Heart left ventricle (tissue), 16 donors: Measurements from ENCODE around the gene SMDT1. TPM values are rescaled to one million over a fixed set of nuclear protein-coding genes. Genes with fewer than 3 reads are reported as not detected.
"Not testable (repeated sequence)": the region's sequence is repeated elsewhere in the genome, so short reads cannot be mapped to it uniquely, and the experiment has no call there.

Experiments
- ATAC-seq, 4 donors: fragments of 200-7000 bp; cut with Tn5 transposase; one replicate each; pipeline ENCODE4 v1.9.1; 2020 to 2022; ENCODE audit warnings: moderate library complexity in 4 of 4, mild to moderate bottlenecking in 3 of 4, moderate number of reproducible peaks in 1 of 4
- DNase-seq, 5 donors: peaks; one replicate each; pipeline ENCODE4 v3.0.0-alpha.2; 2020
- H3K27ac ChIP-seq, 12 donors: fragments of 200-600 bp; sonication (generic) in 4 of 12; one replicate each; pipeline versions ENCODE4 v1.5.0 to v1.8.0; 2016 to 2022; ENCODE audit warnings: mild to moderate bottlenecking in 2 of 12
- H3K27me3 ChIP-seq, 9 donors: fragments of 200-600 bp; sonication (generic) in 2 of 9; one replicate each; pipeline versions ENCODE4 v1.5.1 to v1.8.0; 2016 to 2022; ENCODE audit warnings: mild to moderate bottlenecking in 3 of 9
- H3K36me3 ChIP-seq, 9 donors: fragments of 200-600 bp; sonication (generic) in 2 of 9; one replicate each; pipeline versions ENCODE4 v1.5.0 to v1.8.0; 2018 to 2022; ENCODE audit warnings: mild to moderate bottlenecking in 2 of 9
- H3K4me1 ChIP-seq, 12 donors: fragments of 200-600 bp; sonication (generic) in 4 of 12; one replicate each; pipeline versions ENCODE4 v1.5.0 to v1.8.0; 2016 to 2022; ENCODE audit warnings: mild to moderate bottlenecking in 3 of 12
- H3K4me3 ChIP-seq, 12 donors: fragments of 200-600 bp; sonication (generic) in 4 of 12; one replicate each; pipeline versions ENCODE4 v1.5.0 to v1.8.0; 2017 to 2022; ENCODE audit warnings: mild to moderate bottlenecking in 9 of 12, moderate library complexity in 4 of 12
- H3K9me3 ChIP-seq, 12 donors: fragments of 200-600 bp; sonication (generic) in 4 of 12; one replicate each; pipeline versions ENCODE4 v1.5.0 to v1.8.0; 2016 to 2022; ENCODE audit warnings: mild to moderate bottlenecking in 1 of 12
- POLR2A ChIP-seq, 2 donors: fragments of 450-650 bp; IDR thresholded peaks; one replicate each; pipeline ENCODE4 v1.6.1; 2017; ENCODE audit warnings: antibody characterized with exemption in 2 of 2, mild to moderate bottlenecking in 2 of 2, moderate library complexity in 2 of 2
- WGBS, 4 donors: extraction: QIAGEN DNeasy Blood & Tissue Kit in 2 of 4; methylation state at CpG; one replicate each; pipeline versions ENCODE4 v1.1.5 to v1.1.7; 2013 to 2018; 5-methylcytosine and 5-hydroxymethylcytosine counted together
- intact Hi-C, 10 donors: fragments of 100-400 bp; cut with DNase I; formaldehyde crosslinking; loops; one replicate each; pipeline versions ENCODE4 v1.11.1 to v1.14.2; 2022
- polyA plus RNA-seq, 2 donors: library from polyadenylated mRNA; stranded (reverse); fragments of 200-250 nt; gene quantifications; one replicate each; pipeline ENCODE4 v1.2.3, GENCODE V29; 2013
- total RNA-seq, 9 donors: library from RNA; depleted of rRNA in 2 of 9; stranded (reverse); fragments of >200 nt in 2 of 9; fragmentation: NEBNext Ultra II Directional in 3 of 9; extraction: Animal tissue kit (Norgen Biotek cat#: 25700) in 3 of 9; gene quantifications; one replicate each; pipeline versions ENCODE4 v1.1.0 to v1.2.4, GENCODE V29; 2016 to 2023
- TF ChIP-seq, protein P1 (sequence below), 12 donors: fragments of 200-600 bp; sonication (generic) in 4 of 12; IDR thresholded peaks; one replicate each; pipeline versions ENCODE4 v1.5.0 to v1.8.0; 2018 to 2022; ENCODE audit warnings: antibody characterized with exemption in 12 of 12, mild to moderate bottlenecking in 5 of 12
- donor health status: ischemic (EF 13 %, LVEDD 7.1; RV severe dilation, severe dysfunction).
- donor health status: healthy with polysubstance abuse.
- donor health status: DM: no; HTN: yes; CAD: no.
- donor health status: DM: no; HTN: no; CAD: no.
- donor health status: ischemic (EF 25% LVEDD 6.9; RV normal size, moderate dysfunction).
- donor health status: ischemic (EF 25% LVEDD 5.7; RV mildly dilated, moderate dysfunction).
- donor health status: healthy.
- donor health status: DM: yes; HTN: yes; CAD: no.
- donor health status: ischemic (EF 35%, LVEDD 5.7; RV mildly dilated, moderate dysfunction).
- donor health status: nonischemic (EF 11% LVEDD 7.7; RV severe dilation, severe dysfunction).
- donor health status: DM: yes; HTN: yes; CAD: no.
- donor health status: PGD.
- donor health status: ischemic (EF 29% LVEDD 5.4; RV normal size, mild dysfunction).
- donor health status: nonischemic (EF 23%, LVEDD 6.1; RV moderate dilation, normal function).

Gene SMDT1
- total and polyA plus RNA-seq, 11 donors: 15.3 to 235 (median 117) TPM

DNA sequence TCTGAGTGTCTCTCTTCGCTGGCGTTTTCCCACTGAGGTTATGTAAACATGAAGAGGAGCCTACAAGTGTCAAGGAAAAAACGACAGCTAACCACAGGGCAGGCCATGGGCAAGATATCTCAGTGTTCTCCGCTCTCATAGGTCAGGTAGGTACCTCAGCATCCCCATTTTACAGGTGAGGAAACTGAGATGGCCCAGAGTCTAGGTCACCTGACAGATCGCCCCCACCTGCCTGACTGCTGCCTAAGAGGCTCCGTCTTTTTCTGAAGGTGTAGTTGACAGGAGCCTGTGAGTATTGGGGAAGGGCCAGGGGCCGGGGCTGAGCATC lies 11.9 kb downstream of the SMDT1 start:
- no peak for TF ChIP-seq POLR2A (IDR thresholded peaks at IDR 0.05)
- TF ChIP-seq, protein P1, sequence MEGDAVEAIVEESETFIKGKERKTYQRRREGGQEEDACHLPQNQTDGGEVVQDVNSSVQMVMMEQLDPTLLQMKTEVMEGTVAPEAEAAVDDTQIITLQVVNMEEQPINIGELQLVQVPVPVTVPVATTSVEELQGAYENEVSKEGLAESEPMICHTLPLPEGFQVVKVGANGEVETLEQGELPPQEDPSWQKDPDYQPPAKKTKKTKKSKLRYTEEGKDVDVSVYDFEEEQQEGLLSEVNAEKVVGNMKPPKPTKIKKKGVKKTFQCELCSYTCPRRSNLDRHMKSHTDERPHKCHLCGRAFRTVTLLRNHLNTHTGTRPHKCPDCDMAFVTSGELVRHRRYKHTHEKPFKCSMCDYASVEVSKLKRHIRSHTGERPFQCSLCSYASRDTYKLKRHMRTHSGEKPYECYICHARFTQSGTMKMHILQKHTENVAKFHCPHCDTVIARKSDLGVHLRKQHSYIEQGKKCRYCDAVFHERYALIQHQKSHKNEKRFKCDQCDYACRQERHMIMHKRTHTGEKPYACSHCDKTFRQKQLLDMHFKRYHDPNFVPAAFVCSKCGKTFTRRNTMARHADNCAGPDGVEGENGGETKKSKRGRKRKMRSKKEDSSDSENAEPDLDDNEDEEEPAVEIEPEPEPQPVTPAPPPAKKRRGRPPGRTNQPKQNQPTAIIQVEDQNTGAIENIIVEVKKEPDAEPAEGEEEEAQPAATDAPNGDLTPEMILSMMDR (IDR thresholded peaks at IDR 0.05): no peak
- ATAC-seq (peak in 1 of 4 donors; percentile 0), DNase-seq (no peak)
- peaks cover 0 to 10% (median 7%) of the 10 kb centered on the region in 9 donors for H3K36me3 ChIP-seq
- H3K27me3 ChIP-seq: no peaks in the 10 kb centered on the region
- H3K9me3 ChIP-seq: peaks cover 0 to 4% (median 0%) of the 10 kb centered on the region in 12 donors
- intact Hi-C loops: loop anchor here in 9 of 10 donors (2.0 to 10.0 kb wide), 4 partner anchors 276 to 346 kb away; partner anchors contain the start of gene NFAM1 (in 2 of the 9)
- H3K4me1 ChIP-seq: peaks cover 2 to 36% (median 22%) of the 10 kb centered on the region in 12 donors
- WGBS, 4 donors: 33 to 44% (median 38%) methylated on average over 7 of the region's 7 CpGs
- H3K4me3 ChIP-seq: peak overlapping the region; percentile 46 to 93 (median 82)
- H3K27ac ChIP-seq: peak overlapping the region in 11 of 12 donors; percentile 86 to 99 (median 97)

DNA sequence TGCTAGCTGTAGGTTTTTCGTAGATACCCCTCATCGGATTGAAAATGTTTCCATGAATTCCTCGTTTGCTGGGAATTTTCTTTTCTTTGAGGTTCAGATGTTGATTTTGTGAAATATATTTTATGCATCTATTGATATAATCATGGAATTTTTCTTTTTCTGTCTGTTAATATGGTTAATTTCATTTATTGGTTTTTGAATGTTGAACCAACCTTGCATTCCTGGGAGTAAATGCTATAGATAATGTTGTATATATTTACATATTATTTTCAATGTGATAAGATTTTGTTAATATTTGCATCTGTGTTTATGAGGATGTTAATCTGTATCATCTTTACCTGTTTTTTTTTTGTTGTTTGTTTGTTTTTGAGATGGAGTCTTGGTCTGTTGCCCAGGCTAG lies 21.7 kb downstream of the SMDT1 start:
- DNase-seq (no peak), ATAC-seq (no peak)
- H3K27me3 ChIP-seq: no peaks in the 10 kb centered on the region
- intact Hi-C loops: loop anchor here in 2 of 10 donors (10.0 kb wide), 2 partner anchors 136 to 336 kb away; partner anchors contain the start of gene SEPTIN3 (in 1 of the 2)
- H3K27ac ChIP-seq: no peak overlapping the region
- TF ChIP-seq POLR2A (IDR thresholded peaks at IDR 0.05): no peak
- TF ChIP-seq, protein P1 (IDR thresholded peaks at IDR 0.05): no peak
- H3K36me3 ChIP-seq: peaks cover 0 to 6% (median 0%) of the 10 kb centered on the region in 9 donors
- no peaks in the 10 kb centered on the region for H3K4me1 ChIP-seq
- 94 to 100% (median 97%) methylated on average over 3 of the region's 3 CpGs for WGBS, 4 donors
- H3K9me3 ChIP-seq: peaks cover 0 to 83% (median 42%) of the 10 kb centered on the region in 12 donors
- no peak overlapping the region for H3K4me3 ChIP-seq

DNA sequence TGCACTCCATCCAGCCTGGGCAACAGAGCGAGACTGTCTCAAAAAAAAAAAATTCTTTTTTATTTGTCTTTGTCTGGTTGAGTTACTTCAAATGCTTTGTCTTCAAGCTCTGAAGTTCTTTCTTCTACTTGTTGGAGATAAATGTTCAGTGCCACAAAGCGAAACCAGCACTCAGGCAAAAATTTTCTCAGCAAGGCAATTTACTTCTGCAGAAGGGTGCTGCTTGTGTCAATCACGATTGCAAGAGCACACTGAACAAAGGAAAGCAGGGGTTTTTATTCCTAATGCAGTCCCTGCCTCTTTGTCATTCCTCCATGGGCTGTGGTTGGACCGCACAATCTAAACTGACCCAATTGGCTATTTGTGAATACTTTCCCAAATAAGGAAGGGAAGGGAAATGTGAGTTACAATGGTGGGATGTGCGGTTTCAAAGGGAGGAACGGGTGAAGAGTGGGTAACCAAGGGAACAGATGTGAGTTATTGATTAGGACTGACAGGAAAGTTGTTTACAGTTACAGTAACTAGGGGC lies 24.9 kb downstream of the SMDT1 start:
- WGBS, 4 donors: 95 to 98% (median 96%) methylated on average over 6 of the region's 6 CpGs
- H3K4me3 ChIP-seq, DNase-seq, H3K4me1 ChIP-seq, H3K36me3 ChIP-seq, H3K27me3 ChIP-seq, H3K27ac ChIP-seq, ATAC-seq: not testable (repeated sequence)
- intact Hi-C loops: loop anchor here in 2 of 10 donors (10.0 kb wide), 2 partner anchors 140 to 340 kb away; partner anchors contain the start of gene SEPTIN3 (in 1 of the 2)
- peaks cover 0 to 61% (median 41%) of the 10 kb centered on the region in 12 donors for H3K9me3 ChIP-seq

DNA sequence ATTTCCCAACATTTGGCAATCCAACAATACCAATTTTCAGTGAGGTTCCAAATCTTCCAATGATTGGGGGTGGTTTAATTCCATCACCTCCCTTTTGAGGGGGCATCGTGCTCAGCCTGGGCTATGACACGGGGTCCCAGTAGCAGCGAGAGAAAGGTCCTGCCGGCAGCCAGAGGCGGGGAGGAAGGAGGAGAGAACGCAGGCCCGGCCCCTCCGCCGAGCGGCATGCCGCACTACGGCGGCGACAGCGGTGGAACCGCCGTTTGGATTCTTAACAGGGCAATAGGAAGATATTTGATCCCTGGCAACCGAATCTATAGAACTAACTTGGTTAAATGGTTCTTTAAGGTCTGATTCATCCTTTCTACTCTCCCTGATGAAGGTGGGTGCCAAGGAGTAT lies 29.3 kb downstream of the SMDT1 start:
- Histone ChIP-seq H3K4me3 (no peak overlapping the region), H3K27me3 (no peaks in the 10 kb centered on the region), H3K4me1 (no peaks in the 10 kb centered on the region), H3K9me3 (peaks cover 0 to 20% (median 14%) of the 10 kb centered on the region in 12 donors), H3K36me3 (no peaks in the 10 kb centered on the region), H3K27ac (no peak overlapping the region)
- no peak for DNase-seq
- TF ChIP-seq, protein P1 (IDR thresholded peaks at IDR 0.05): no peak
- TF ChIP-seq POLR2A (IDR thresholded peaks at IDR 0.05): no peak
- no peak for ATAC-seq
- WGBS, 4 donors: 75 to 80% (median 79%) methylated on average over 17 to 18 of the region's 18 CpGs
- intact Hi-C loops: loop anchor here in 2 of 10 donors (10.0 kb wide), 2 partner anchors 144 to 344 kb away; partner anchors contain the start of gene SEPTIN3 (in 1 of the 2)
